Measurements from ENCODE around the gene ADGRV1.
"Not testable (repeated sequence)": the region's sequence is repeated elsewhere in the genome, so short reads cannot be mapped to it uniquely, and the experiment has no call there.

ADGRV1 gene

GRCh38 chr5:90902651-90903386 is 344.2 kb downstream of the ADGRV1 start:
- DNase-seq (ENCODE audit: low read depth in 2 of 2), result no peak

DNA sequence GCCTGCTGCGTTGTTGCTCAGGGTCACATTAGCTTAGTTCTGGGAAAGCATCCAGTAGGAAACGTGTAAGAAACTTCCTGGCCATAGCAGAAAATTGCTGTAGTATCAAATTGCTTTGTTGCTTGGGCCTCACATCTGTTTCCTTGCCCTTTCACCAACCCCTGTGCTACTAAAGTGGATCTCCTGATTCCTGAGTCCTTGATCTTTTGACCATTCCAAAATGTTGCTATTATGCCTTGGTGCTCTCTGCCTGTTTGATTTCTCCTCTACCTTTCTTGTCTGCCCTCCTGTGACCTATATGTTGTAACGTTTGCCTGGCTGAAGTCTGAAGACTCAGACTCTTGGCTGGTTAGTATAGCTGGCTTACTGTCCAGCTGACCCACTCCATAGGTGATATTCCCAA is 350.5 kb downstream of the ADGRV1 start:
- no peak for DNase-seq (ENCODE audit: low read depth in 2 of 2)

- no peak for DNase-seq (ENCODE audit: low read depth in 2 of 2)
Observed at GRCh38 chr5:90909940-90910339, 351.3 kb downstream of the ADGRV1 start.

DNA sequence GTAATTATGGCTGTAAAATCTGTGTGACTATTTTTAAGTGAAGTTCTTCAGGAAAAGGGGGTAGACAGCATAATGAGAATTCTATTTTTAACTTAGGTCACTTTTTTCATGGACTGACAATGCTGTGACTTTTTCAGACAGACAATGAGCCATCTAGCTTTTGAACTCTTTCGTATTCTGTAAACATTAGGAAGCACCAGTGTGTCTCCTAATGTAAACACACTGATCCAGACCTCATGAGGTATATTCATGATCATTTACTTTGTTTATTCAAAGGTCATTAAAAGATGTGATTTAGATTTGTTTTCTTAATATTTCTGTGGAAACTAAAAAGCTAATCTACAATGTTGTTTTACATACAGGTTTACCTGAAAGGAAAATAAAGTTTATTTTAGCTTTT is 352.6 kb downstream of the ADGRV1 start:
- DNase-seq (ENCODE audit: low read depth in 2 of 2), result no peak

DNA sequence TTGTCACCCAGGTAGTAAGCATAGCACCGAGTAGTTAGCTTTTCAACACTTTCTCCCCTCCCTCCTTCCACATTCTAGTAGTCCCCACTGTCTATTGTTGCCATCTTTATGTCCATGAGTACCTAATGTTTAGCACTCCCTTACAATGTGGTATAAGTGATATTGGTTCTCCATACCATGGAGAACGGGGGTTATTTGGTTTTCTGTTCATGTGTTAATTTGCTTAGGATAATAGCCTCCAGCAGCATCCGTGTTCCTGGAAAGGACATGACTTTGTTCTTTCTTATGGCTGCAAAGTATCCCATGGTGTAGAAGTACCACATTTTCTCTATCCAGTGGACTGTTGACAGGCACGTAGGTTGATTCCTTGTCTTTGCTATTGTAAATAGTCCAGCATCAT is 353.9 kb downstream of the ADGRV1 start:
- no peak for DNase-seq (ENCODE audit: low read depth in 2 of 2)

GRCh38 chr5:90915393-90915792 is 356.8 kb downstream of the ADGRV1 start:
- DNase-seq (ENCODE audit: low read depth in 2 of 2), result no peak

DNA sequence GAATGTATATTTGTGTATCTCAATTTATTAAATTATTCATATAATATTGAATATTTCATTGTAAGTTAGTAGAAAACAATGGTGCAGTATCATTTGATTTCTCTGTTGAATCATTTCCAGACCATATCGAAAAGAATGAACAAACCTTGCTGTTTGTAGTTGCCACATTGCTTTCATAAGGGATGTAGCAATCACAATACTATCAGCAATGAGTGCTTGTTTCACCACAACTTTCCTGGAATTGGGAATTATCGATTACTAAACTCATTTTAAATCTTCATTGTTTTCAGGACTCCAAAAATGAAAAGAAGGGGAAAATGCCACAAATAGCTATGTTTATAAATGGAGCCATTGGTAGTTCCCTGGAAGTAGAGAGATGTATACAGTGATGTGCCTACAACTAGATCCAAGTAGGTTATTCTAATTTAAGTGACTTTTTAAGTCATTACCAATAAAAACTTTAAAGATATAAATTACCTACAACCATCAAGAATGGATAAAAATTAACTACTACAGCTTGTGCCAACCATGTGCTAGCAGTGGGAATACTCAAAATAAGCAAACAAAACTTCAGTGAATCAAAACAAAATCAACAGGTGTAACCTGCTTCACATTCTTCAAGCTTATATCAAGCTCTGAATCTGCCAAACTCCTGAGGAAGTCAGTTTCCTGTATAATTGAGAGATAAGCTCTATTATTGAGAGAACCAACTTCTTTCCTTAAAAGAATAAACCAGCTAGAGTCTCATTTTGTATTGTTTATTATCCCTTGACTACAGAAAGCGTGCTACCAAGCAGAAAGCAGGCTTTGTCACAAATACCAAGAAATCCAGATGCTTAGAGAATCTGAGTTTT is 358.6 kb downstream of the ADGRV1 start:
- DNase-seq (ENCODE audit: low read depth in 2 of 2), result no peak

DNA sequence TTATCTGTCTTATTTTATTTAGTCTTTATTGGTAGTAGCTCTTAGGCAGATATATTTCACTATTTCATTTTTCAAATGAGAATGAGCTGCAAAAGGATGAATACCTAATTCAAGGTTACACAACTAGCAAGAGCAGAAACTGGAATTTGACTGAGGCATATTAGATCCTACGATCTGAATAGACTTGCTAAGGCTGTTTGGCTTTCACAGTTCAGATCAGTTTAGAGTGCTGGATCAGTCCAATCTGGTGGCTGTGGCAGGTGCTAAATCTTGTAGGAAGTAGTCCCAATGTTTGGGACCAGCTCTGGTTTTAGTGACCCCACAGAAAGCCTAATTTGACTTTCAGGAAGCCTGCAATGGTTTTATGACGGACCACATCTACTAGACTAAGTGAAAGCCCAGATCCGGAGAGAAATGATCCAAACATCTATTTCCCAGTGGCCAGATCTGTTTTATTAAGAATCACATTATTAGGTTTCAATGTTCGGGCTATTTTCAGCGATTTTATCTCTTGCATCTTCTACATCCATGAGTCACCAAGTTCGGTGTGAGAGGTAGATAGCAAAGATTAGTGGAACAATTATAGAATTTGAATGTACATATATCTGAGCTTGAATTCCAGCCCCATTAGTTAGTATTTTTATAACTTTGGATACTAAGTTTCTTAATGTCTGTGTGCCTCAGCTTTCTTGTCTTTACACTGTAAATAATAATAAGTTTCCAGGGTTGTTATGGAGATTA is 359.5 kb downstream of the ADGRV1 start:
- no peak for DNase-seq (ENCODE audit: low read depth in 2 of 2)

DNA sequence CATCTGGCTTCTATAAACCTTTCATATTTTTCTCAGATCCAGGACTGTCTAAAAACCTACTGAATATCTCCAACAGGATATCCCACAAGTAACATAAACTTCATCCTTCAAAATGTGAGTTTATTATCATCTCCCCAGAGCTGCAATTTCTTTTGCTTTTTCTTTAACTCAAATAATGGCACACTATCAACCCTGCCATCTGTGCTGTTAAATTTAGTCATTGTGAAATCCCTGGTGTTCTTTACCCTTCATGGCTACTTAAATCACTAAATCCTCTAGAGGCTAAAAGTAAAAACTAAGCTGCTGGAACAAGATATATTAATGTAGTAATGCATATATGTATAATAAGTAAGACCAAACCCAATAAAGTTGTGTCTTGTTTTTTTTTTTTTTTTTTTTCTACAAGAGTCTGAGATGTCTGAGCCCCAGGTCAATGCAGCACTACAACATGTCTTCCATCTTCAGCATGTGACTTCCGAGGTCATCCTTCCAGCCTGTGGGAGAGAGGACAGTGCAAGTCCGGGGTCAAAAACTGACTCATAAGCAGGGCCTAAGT is 362.9 kb downstream of the ADGRV1 start:
- DNase-seq (ENCODE audit: low read depth in 2 of 2), result no peak

GRCh38 chr5:90924222-90924621 is 365.6 kb downstream of the ADGRV1 start:
- not testable (repeated sequence) for DNase-seq (ENCODE audit: low read depth in 2 of 2)

DNA sequence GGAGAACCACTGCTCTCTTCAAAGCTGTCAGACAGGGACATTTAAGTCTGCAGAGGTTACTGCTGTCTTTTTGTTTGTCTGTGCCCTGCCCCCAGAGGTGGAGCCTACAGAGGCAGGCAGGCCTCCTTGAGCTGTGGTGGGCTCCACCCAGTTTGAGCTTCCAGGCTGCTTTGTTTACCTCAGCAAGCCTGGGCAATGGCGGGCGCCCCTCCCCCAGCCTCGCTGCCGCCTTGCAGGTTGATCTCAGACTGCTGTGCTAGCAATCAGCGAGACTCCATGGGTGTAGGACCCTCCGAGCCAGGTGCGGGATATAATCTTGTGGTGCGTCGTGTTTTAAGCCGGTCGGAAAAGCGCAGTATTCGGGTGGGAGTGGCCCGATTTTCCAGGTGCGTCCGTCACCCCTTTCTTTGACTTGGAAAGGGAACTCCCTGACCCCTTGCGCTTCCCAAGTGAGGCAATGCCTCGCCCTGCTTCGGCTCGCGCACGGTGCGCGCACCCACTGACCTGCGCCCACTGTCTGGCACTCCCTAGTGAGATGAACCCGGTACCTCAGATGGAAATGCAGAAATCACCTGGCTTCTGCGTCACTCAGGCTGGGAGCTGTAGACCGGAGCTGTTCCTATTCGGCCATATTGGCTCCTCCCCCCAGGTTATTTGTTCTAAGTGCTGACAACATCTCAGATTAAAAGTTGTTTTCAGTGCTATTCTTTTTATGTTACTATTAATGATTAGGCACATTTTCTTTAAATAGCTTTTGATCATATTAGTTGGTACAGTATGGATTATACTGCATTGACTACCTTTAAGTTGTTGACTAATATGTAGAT is 370.6 kb downstream of the ADGRV1 start:
- not testable (repeated sequence) for DNase-seq (ENCODE audit: low read depth in 2 of 2)

DNA sequence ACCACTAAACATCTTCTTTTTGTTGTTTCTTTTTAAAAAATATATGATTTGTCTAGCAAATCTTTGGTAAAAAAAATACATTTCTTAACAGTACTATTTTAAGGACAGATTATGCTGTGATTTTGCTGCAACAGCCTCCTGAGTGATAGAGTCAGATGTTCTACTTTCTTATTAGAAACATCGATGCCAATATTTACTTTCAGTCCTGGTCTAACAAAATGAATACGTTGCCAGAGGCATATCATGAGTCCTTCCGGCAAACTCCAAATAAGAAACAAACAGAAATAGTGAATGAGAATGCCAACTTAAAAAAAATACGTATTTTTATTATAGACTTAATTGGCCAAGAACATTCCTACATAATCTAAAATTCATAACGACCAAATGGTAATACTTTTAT is 371.5 kb downstream of the ADGRV1 start:
- DNase-seq (ENCODE audit: low read depth in 2 of 2), result no peak

GRCh38 chr5:90930756-90931431 is 372.3 kb downstream of the ADGRV1 start:
- no peak for DNase-seq (ENCODE audit: low read depth in 2 of 2)

DNA sequence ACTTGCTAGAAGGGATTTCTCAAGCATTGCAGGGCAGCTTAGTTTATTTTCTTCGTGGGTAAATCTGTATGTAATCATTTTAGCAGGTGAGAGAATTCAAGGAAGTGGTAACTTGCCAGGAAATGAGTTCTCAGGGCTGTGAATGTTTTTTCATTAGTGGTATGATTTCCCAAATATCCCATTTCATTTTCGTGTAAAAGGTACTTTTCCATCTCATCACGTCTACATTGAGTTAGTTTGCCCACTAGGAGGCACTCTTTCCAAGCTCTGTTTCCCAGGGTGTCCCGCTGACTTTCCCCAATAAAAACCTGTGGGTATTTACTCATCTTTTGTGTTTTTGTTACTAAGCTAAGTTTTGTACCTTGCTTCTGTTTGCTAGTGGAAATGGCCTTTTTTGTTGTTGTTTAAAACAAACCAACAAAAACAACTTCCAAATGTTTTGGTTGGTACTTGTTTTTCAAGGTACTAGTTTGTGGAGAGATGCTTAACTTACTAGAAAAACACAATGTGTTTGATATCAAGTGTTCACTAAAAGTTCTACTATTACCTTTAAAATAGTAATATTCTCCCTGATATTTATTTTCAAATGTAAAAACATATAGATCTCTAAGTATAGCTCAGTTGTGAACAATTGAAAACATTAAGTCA is 373.6 kb downstream of the ADGRV1 start:
- DNase-seq (ENCODE audit: low read depth in 2 of 2), result no peak

DNA sequence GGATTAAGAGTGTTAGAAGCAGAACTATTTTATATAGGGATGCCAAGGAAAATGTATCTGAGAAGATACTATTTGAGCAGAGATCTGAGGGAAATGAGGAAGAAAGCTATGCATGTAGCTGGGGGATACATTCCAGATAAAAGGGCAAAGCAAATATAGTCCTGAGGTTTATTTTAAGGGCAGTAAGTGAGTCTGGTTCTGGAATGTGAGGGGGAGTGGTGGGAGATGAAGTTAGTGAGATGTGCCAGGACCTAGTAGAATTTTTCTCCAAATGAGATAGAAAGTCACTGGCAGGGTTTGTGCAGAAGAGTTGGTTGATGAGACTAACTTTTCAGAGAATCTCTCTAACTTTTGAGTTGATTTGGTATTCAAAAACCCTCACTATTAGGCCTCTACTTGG is 374.7 kb downstream of the ADGRV1 start:
- no peak for DNase-seq (ENCODE audit: low read depth in 2 of 2)

GRCh38 chr5:90934091-90934719 is 375.6 kb downstream of the ADGRV1 start:
- DNase-seq (ENCODE audit: low read depth in 2 of 2), result no peak

DNA sequence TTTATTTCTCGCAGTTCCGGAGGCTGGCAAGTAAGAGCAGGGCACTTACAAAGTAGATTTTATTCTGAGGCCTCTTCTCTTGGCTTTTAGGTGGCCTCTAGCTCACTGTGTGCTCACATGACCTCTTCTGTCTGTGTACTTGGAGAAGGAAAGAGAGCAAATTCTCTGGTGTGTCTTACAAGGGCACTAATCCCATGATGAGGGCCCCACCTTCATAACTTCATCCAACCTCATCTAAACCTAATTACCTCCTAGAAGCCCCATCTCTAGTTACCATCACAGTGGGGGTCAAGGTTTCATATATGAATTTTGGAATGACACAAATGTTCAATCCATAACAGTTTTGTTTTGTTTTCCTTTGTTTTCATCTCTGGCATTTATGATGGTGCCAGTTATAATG is 376.1 kb downstream of the ADGRV1 start:
- no peak for DNase-seq (ENCODE audit: low read depth in 2 of 2)

GRCh38 chr5:90939211-90939610 is 380.6 kb downstream of the ADGRV1 start:
- no peak for DNase-seq (ENCODE audit: low read depth in 2 of 2)

DNA sequence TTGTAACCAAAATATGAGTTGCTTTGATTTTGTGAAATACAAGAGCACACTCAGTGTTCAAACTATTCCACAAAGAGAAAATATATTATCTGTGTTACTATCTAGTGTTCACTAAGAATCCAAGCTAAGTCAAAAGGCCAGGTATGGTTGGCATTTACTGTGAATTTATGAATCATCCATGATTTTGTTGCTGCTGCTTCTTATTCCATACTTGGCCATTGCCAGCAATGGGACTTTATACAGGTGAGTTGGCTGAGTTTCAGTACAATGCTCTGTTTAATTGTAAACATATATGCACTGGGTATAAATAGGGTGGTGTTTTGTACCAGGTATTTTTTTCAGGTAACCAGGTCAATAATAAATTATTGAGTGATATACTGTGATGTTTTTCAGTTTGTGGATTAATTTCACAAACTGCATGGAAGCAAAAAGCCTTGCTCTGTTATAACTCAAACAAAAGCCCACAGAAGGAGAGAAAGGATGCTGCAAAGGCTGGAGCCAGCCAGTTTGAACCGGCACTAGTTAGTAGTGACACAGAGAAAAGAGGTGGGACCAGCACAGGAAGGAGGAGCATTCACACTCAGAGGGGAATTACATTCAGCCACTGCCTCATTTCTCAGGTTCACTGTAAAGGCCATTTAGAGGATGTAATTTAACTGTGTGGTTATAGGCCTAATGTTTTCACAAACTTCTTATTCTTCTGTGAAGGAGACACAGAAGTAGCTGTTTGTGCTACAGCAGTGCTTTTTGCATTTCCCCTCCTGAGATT is 381.8 kb downstream of the ADGRV1 start:
- no peak for DNase-seq (ENCODE audit: low read depth in 2 of 2)

Measured in stimulated activated CD8-positive, alpha-beta memory T cell treated with anti-CD3 and anti-CD28 coated beads, Interleukin-7, amount 100 ng/mL, for 1 hour (primary cell).